M059J (cell line): ENCODE measurements around the gene NOL7. TPM values are rescaled to one million over a fixed set of nuclear protein-coding genes. Genes with fewer than 3 reads are reported as not detected.
A peak's percentile ranks its signal among the peaks of the same experiment; 100 is the strongest.

Experiments used
- DNase-seq: peaks from one replicate; pipeline ENCODE4 v3.0.0-alpha.2; 2012; ENCODE audit warnings: low read depth
- total RNA-seq: library from RNA; depleted of rRNA; stranded (reverse); fragments of >200 nt; shearing (Covaris generic); gene quantifications from 2 replicates; pipeline ENCODE4 v1.2.3, GENCODE V29; 2014; rRNA removed

NOL7 gene
- total RNA-seq, 1 experiment from 2014 or later: 160 TPM

DNA sequence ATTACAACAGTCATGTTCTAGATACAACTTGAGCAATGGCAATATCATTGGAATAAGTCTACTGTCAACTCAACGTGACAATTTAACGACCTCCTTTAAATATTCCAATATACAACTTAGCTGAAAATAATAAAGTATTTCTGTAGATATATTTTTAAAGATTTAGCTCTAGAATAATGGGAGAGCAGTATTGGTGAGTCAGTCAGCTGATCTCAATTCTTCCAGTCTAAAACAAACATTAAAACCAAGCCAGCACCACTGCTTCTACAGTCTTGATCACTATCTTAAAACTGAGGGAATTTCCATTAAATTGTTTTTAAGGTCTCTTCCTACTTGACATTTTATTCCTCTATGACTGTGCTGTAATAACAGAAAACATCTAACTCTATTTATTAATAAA lies 38.2 kb downstream of the NOL7 start:
- DNase-seq: peak; percentile 49

GRCh38 chr6:13654496-13654895 lies 39.4 kb downstream of the NOL7 start:
- DNase-seq: no peak

DNA sequence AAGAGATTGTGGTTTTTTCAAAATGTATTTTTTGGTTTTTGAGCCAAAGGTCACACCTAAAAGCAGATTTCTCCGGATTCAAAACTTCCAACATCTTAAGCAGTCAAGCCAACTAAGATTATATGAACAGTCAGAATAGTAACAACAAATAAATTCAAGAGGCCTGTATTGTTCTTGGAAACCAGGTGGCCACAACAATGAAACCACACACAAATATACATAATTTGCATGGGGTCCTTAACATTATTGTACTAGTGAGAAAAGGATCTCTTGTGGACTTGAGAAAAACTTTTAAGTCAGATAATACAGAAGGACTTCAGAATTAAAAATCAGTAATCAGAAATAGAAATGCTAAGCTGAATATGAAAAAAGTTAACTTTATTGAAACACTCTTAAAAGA lies 40.6 kb downstream of the NOL7 start:
- DNase-seq: no peak

GRCh38 chr6:13660273-13660672 lies 45.1 kb downstream of the NOL7 start:
- no peak for DNase-seq

DNA sequence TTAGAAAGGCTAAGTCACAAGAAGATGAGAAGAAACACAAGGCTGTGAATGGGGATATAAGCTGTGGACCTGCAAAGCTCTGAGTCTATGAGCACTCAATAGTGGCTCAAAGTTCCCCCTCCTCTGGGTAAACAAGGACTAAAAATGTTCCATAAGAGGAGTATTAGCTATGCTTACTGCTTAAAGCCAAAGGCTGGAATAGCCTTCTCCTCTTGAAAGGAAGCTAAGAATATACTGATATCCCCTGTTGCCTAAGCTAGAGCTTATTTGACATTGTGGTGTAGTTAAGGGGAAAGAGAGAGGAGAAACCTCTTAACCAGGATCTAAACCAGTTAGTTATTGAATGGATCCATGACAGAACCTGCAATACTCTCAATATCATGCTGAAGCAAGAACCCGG lies 45.8 kb downstream of the NOL7 start:
- no peak for DNase-seq

DNA sequence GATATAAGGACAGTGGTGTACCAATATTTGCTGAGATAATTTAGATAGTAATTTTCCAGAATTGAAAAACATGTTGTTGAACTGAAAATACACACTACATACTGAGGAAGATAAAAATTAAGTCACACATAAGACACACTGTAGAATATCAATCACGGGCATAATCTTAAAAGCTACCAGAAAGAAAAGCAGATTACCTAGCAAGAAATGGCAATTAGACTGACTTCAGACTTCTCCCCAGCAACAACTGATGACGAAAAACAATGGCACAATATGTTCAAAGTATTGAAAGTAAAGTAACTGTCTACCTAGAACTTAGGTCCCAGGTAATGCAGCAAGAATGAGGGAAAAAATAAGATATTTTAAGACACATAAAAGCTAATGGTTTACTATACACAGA lies 46.5 kb downstream of the NOL7 start:
- DNase-seq: no peak

- DNase-seq: no peak
These were observed 47.7 kb downstream of the NOL7 start for GRCh38 chr6:13662651-13663334.

GRCh38 chr6:13663986-13664385 lies 48.9 kb downstream of the NOL7 start:
- no peak for DNase-seq

DNA sequence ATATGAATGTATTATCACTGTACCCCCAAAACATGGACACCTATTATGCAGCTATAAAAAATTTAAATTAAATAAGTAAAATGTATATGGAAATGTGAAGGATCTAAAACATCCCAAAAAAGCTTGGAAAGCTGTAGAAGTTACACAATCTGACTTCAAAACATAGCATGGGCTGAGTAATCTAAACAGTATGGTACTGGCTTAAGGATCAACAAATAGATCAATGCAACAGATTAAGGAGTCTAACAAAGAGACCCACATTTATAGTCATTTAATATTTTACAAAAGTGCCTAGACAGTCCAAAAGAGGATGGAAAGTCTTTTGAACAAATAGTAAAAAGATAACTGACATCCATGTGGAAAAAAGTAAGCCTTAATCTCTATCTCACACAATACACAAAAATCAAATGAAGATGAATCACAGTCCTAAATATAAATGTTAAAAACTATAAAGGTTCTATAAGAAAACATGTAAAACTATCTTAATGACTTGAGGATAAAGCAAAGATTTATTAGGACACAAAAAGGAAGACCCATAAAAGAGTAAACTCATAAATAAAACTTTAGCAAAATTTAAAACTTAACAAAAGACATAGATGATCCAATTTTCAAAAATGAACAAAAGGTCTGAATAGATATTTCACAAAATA lies 49.7 kb downstream of the NOL7 start:
- DNase-seq: no peak

DNA sequence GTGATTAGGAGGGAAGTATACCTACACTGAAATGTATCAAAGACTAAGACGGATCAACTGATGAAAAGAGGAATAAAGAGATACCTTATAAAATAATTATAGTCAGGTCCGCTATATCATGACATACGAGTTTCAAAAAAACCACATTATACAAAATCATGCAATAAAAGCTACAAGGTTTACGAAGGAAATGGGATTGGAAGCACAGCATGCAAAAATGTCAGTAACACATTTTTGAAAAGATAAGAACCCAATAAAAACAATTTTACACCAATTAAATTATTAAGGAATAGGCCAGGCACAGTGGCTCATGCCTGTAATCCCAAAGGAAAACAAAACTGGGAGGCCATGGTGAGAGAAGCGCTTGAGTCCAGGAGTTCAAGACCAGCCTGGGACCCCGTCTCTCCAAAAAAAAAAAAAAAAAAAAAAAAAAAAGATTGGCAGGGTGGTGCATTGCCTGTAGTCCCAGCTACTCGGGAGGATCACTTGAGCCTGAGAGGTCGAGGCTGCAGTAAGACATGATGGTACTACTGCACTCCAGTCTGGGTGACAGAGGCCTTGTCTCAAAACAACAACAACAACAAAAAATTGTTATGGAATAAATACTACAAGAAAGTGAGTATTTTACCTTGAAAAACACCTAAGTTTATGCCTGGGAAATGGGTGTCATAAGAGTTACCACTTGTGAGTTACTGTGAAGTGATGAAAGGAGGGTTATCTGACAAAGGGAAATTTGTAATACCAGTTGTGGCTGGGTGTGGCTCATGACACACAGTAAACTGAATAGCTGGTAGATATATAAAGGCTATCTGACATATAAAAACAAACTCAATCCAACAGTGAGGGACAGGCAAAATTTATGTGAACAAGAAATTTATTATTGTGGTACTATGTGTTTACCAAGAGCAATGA lies 51.3 kb downstream of the NOL7 start:
- peak; percentile 21 for DNase-seq

- DNase-seq: no peak
These were observed 52.5 kb downstream of the NOL7 start for GRCh38 chr6:13667655-13668054.

GRCh38 chr6:13668291-13668928 lies 53.3 kb downstream of the NOL7 start:
- no peak for DNase-seq

DNA sequence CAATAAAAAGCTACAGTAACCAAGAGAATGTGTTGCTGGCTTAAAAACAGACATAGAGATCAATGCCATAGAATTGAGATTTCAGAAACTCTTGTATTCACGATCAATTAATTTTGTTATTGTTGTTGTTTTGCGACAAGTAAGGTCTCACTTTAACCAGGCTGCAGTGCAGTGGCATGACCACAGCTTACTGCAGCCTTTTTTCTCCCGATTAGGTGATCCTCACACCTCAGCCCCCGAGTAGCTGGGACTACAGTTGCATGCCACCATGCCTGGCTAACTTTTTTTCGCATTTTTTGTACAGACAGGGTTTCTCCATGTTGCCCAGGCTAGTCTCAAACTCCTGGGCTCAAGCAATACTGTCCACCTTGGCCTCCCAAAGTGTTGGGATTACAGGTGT lies 54.3 kb downstream of the NOL7 start:
- DNase-seq: no peak

Other genes starting within 250 kb of the NOL7 start
- 4.3 and 4.7 TPM in 2 replicates for gene GFOD1, start 127.7 kb upstream of the NOL7 start, total RNA-seq
- gene SIRT5, start 40.7 kb upstream of the NOL7 start, total RNA-seq: 15.0 and 27.1 TPM in 2 replicates
- 45.7 and 67.4 TPM in 2 replicates for gene RANBP9, start 96.5 kb downstream of the NOL7 start, total RNA-seq
- gene MCUR1, start 199.2 kb downstream of the NOL7 start, total RNA-seq: 26.9 and 37.1 TPM in 2 replicates